OCI-LY7 (cell line): Measurements from ENCODE around the gene IMPACT.

ENCODE experiments used
- EZH2phosphoT487 ChIP-seq: fragments of 200-600 bp; sonication (generic); IDR thresholded peaks from 2 replicates; pipeline ENCODE4 v1.6.1; 2018; ENCODE audit warnings: low read depth, borderline replicate concordance, mild to moderate bottlenecking, mixed run types, antibody characterized with exemption, low read length, moderate library complexity, mixed read lengths
- TF ChIP-seq, protein P1 (sequence below): fragments of 200-600 bp; sonication (generic); conservative IDR thresholded peaks from 2 replicates; pipeline ENCODE4 v1.5.1; 2014; ENCODE audit warnings: mild to moderate bottlenecking, antibody characterized with exemption, low read length, moderate library complexity, mixed read lengths

DNA sequence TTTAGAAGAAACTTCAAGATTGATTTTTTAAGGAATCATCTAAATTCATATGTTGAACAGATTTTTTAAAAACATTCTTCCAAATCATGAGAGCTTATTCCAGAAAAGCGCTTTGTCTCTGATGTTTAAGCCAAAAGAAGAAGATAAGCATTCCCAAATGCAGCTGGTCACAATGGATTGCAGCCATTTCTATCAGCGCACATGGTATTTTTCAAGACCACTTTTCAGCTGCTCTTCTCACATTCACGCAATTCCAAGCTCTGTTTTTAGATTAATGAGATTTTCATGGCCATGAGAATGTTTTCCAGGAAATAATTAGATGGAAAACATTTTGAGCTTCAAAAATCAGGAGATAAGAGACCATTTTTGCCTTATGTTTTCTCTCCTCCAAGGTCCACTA, 37.5 kb upstream of the IMPACT start:
- TF ChIP-seq, protein P1, sequence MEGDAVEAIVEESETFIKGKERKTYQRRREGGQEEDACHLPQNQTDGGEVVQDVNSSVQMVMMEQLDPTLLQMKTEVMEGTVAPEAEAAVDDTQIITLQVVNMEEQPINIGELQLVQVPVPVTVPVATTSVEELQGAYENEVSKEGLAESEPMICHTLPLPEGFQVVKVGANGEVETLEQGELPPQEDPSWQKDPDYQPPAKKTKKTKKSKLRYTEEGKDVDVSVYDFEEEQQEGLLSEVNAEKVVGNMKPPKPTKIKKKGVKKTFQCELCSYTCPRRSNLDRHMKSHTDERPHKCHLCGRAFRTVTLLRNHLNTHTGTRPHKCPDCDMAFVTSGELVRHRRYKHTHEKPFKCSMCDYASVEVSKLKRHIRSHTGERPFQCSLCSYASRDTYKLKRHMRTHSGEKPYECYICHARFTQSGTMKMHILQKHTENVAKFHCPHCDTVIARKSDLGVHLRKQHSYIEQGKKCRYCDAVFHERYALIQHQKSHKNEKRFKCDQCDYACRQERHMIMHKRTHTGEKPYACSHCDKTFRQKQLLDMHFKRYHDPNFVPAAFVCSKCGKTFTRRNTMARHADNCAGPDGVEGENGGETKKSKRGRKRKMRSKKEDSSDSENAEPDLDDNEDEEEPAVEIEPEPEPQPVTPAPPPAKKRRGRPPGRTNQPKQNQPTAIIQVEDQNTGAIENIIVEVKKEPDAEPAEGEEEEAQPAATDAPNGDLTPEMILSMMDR, result no peak
- TF ChIP-seq EZH2phosphoT487, result no peak
